ENCODE measurements around the gene RPL28. TPM values are rescaled to one million over a fixed set of nuclear protein-coding genes. Genes with fewer than 3 reads are reported as not detected.

RPL28 gene
- total and polyA plus RNA-seq, 2 of the 13 experiments (the other 11 are each of a cell fraction or from before 2014, with no cell fraction given), result 105 to 420 TPM

DNA sequence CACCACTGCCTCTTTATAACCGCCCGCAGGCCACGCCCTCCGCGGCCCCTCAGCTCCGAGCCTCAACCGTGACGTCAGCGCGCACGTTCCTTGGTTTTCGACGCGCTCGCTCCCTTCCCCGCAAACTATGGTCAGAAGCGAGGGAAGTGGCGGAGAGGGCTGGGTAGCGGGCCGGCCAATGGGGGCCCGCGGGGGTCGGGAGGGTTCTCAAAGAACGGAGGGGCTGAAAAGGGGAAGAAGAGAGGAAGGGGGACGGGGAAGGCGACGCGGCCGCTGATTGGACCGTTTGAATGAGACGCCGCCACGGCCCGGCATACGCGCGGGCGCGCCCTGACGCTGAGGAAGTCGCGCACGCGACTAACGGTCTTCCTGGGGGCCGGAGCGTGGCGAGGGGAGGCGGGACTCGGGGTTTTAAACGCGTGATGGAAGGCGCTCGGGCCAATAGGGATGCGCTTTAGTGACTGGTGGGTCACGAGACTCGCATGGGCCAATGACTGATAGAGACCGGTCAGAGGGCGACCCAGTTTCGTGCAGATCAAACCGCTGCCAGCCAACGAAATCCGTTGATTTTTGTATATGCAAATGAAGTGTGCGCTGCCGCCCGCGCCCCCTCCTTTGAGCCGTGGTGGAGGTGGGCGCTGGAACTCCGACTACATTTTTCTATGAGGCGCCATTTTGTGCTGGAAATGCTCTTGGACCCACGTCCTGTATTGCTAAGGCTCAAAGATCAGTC, 22.2 kb downstream of the RPL28 start (continued):
- TF ChIP-seq ZNF513 (CRISPR knock-in tag; conservative IDR thresholded peaks at IDR 0.05) (no peak), NFAT5 (CRISPR knock-in tag; IDR thresholded peaks at IDR 0.05) (no peak), YY1 (IDR thresholded peaks at IDR 0.05; ENCODE audit: insufficient read depth, insufficient replicate concordance, low read depth, low read length) (peak; percentile 6), ZNF17 (CRISPR knock-in tag; IDR thresholded peaks at IDR 0.05) (no peak), ATF3 (CRISPR knock-in tag; IDR thresholded peaks at IDR 0.05) (peak; percentile 29; the same call in 1 of the 2 replicates), KDM6A (CRISPR knock-in tag; IDR thresholded peaks at IDR 0.05; ENCODE audit: low read depth) (no peak), FOXC1 (CRISPR knock-in tag; IDR thresholded peaks at IDR 0.05; ENCODE audit: borderline replicate concordance) (peak; percentile 61; the same call in 1 of the 2 replicates), SMAD1 (CRISPR knock-in tag; IDR thresholded peaks at IDR 0.05; ENCODE audit: borderline replicate concordance, low read depth) (peak; percentile 63; the same call in 1 of the 2 replicates), THAP8 (CRISPR knock-in tag; IDR thresholded peaks at IDR 0.05; ENCODE audit: borderline replicate concordance) (0 out of 2 replicates have a peak, but pooled peaks have one; percentile 10), RARA (CRISPR knock-in tag; IDR thresholded peaks at IDR 0.05) (peak; percentile 32; the same call in 1 of the 2 replicates), MLLT10 (CRISPR knock-in tag; IDR thresholded peaks at IDR 0.05) (no peak), FLYWCH1 (CRISPR knock-in tag; IDR thresholded peaks at IDR 0.05) (peak; percentile 88; the same call in 1 of the 2 replicates)
- TF ChIP-seq, protein P1, sequence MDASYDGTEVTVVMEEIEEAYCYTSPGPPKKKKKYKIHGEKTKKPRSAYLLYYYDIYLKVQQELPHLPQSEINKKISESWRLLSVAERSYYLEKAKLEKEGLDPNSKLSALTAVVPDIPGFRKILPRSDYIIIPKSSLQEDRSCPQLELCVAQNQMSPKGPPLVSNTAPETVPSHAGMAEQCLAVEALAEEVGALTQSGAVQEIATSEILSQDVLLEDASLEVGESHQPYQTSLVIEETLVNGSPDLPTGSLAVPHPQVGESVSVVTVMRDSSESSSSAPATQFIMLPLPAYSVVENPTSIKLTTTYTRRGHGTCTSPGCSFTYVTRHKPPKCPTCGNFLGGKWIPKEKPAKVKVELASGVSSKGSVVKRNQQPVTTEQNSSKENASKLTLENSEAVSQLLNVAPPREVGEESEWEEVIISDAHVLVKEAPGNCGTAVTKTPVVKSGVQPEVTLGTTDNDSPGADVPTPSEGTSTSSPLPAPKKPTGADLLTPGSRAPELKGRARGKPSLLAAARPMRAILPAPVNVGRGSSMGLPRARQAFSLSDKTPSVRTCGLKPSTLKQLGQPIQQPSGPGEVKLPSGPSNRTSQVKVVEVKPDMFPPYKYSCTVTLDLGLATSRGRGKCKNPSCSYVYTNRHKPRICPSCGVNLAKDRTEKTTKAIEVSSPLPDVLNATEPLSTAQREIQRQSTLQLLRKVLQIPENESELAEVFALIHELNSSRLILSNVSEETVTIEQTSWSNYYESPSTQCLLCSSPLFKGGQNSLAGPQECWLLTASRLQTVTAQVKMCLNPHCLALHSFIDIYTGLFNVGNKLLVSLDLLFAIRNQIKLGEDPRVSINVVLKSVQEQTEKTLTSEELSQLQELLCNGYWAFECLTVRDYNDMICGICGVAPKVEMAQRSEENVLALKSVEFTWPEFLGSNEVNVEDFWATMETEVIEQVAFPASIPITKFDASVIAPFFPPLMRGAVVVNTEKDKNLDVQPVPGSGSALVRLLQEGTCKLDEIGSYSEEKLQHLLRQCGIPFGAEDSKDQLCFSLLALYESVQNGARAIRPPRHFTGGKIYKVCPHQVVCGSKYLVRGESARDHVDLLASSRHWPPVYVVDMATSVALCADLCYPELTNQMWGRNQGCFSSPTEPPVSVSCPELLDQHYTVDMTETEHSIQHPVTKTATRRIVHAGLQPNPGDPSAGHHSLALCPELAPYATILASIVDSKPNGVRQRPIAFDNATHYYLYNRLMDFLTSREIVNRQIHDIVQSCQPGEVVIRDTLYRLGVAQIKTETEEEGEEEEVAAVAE (CRISPR knock-in tag; IDR thresholded peaks at IDR 0.05; ENCODE audit: borderline replicate concordance), result peak; percentile 98
- TF ChIP-seq, protein P2, sequence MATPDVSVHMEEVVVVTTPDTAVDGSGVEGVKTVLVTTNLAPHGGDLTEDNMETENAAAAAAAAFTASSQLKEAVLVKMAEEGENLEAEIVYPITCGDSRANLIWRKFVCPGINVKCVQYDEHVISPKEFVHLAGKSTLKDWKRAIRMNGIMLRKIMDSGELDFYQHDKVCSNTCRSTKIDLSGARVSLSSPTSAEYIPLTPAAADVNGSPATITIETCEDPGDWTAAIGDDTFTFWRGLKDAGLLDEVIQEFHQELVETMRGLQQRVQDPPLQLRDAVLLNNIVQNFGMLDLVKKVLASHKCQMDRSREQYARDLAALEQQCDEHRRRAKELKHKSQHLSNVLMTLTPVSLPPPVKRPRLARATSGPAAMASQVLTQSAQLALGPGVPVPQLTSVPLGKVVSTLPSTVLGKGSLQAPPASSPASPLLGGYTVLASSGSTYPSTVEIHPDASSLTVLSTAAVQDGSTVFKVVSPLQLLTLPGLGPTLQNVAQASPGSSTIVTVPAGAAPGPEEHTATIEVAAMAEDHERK (CRISPR knock-in tag; IDR thresholded peaks at IDR 0.05; ENCODE audit: low read depth), result peak; percentile 81

All from HepG2 (cell line).